Karpas-422 (cell line): ENCODE data around the gene GBP5. TPM values are rescaled to one million over a fixed set of nuclear protein-coding genes. Genes with fewer than 3 reads are reported as not detected.
"Not testable (repeated sequence)": the region's sequence is repeated elsewhere in the genome, so short reads cannot be mapped to it uniquely, and the experiment has no call there.

Experiments used
- DNase-seq: peaks from one replicate; pipeline ENCODE4 v3.0.0-alpha.2; 2015
- H2AFZ ChIP-seq: fragments of 200-600 bp; sonication (generic); 2 replicates; pipeline ENCODE4 v1.6.1; 2014; ENCODE audit warnings: antibody characterized with exemption, low read length, mixed read lengths
- H3K27ac ChIP-seq: fragments of 200-600 bp; sonication (generic); 2 replicates; pipeline ENCODE4 v1.5.1; 2014; ENCODE audit warnings: mild to moderate bottlenecking, low read length, moderate library complexity
- H3K27me3 ChIP-seq: fragments of 200-600 bp; sonication (generic); 2 replicates; pipeline ENCODE4 v1.6.1; 2014; ENCODE audit warnings: low read length, mixed read lengths
- H3K36me3 ChIP-seq: fragments of 200-600 bp; sonication (generic); 2 replicates; pipeline ENCODE4 v1.6.1; 2014; ENCODE audit warnings: low read length, mixed read lengths; ENCODE audit not compliant: insufficient read depth
- H3K4me1 ChIP-seq: fragments of 200-600 bp; sonication (generic); 2 replicates; pipeline ENCODE4 v1.6.1; 2014; ENCODE audit warnings: mild to moderate bottlenecking, low read length, mixed read lengths
- H3K4me2 ChIP-seq: fragments of 200-600 bp; sonication (generic); 2 replicates; pipeline ENCODE4 v1.6.1; 2014; ENCODE audit warnings: low read length, low read depth, mild to moderate bottlenecking; ENCODE audit not compliant: poor library complexity, severe bottlenecking
- H3K4me3 ChIP-seq: fragments of 200-600 bp; sonication (generic); 2 replicates; pipeline ENCODE4 v1.5.1; 2014; ENCODE audit warnings: mild to moderate bottlenecking, antibody characterized with exemption, low read length, mixed read lengths
- H3K79me2 ChIP-seq: fragments of 200-600 bp; sonication (generic); 2 replicates; pipeline ENCODE4 v1.6.1; 2014; ENCODE audit warnings: mild to moderate bottlenecking, low read length, mixed read lengths
- H3K9ac ChIP-seq: fragments of 200-600 bp; sonication (generic); 2 replicates; pipeline ENCODE4 v1.6.0; 2014; ENCODE audit warnings: low read length
- H3K9me2 ChIP-seq: fragments of 200-600 bp; sonication (generic), shearing (Covaris generic); replicated peaks from 2 replicates; pipeline ENCODE4 v1.6.0; 2014; ENCODE audit warnings: mild to moderate bottlenecking, low read length, moderate library complexity; ENCODE audit not compliant: insufficient read depth
- H3K9me3 ChIP-seq: fragments of 300-700, 200-600 bp; sonication (generic); 2 replicates; pipeline ENCODE4 v1.6.1; 2014; ENCODE audit warnings: low read length, mixed read lengths
- H4K20me1 ChIP-seq: fragments of 200-600 bp; sonication (generic); 2 replicates; pipeline ENCODE4 v1.6.1; 2014; ENCODE audit warnings: mild to moderate bottlenecking, antibody characterized with exemption, low read length, low read depth; ENCODE audit not compliant: insufficient read depth
- total RNA-seq: library from RNA; depleted of rRNA; stranded (reverse); fragments of >200 nt; shearing (Covaris generic); gene quantifications from 2 replicates; pipeline ENCODE4 v1.2.3, GENCODE V29; 2014; ENCODE audit warnings: low replicate concordance

The GBP5 gene
- total RNA-seq, 1 experiment from 2014 or later = not detected

- Histone ChIP-seq H3K9ac (no peak overlapping the region), H4K20me1 (no peaks in the 10 kb centered on the region), H2AFZ (no peak overlapping the region), H3K79me2 (no peaks in the 10 kb centered on the region), H3K9me3 (no peaks in the 10 kb centered on the region), H3K36me3 (no peaks in the 10 kb centered on the region), H3K4me2 (no peak overlapping the region), H3K4me1 (peaks cover 5% of the 10 kb centered on the region; the same call in 1 of the 2 replicates), H3K27ac (no peak overlapping the region), H3K4me3 (no peak overlapping the region), H3K27me3 (no peaks in the 10 kb centered on the region), H3K9me2 (no peaks in the 10 kb centered on the region)
- DNase-seq = no peak
Measured at GRCh38 chr1:89287181-89288050, 14.8 kb upstream of the GBP5 start.

- Histone ChIP-seq H2AFZ (no peak overlapping the region), H3K9ac (no peak overlapping the region), H3K79me2 (no peaks in the 10 kb centered on the region), H3K36me3 (no peaks in the 10 kb centered on the region), H3K27me3 (no peaks in the 10 kb centered on the region), H4K20me1 (no peaks in the 10 kb centered on the region), H3K4me2 (no peak overlapping the region), H3K9me2 (no peaks in the 10 kb centered on the region), H3K27ac (no peak overlapping the region), H3K9me3 (no peaks in the 10 kb centered on the region), H3K4me1 (peaks cover 5% of the 10 kb centered on the region; the same call in 1 of the 2 replicates), H3K4me3 (no peak overlapping the region)
- DNase-seq = no peak
Measured at GRCh38 chr1:89286549-89287180, 14.0 kb upstream of the GBP5 start.

- H2AFZ ChIP-seq = no peak overlapping the region
- peaks cover 5% of the 10 kb centered on the region; the same call in 1 of the 2 replicates for H3K4me1 ChIP-seq
- H3K4me3 ChIP-seq = no peak overlapping the region
- no peaks in the 10 kb centered on the region for H3K79me2 ChIP-seq
- no peaks in the 10 kb centered on the region for H3K9me2 ChIP-seq
- no peaks in the 10 kb centered on the region for H3K27me3 ChIP-seq
- H3K36me3 ChIP-seq = no peaks in the 10 kb centered on the region
- no peaks in the 10 kb centered on the region for H4K20me1 ChIP-seq
- no peak for DNase-seq
- H3K27ac ChIP-seq = no peak overlapping the region
- no peak overlapping the region for H3K9ac ChIP-seq
- H3K4me2 ChIP-seq = no peak overlapping the region
- no peaks in the 10 kb centered on the region for H3K9me3 ChIP-seq
Measured at GRCh38 chr1:89285745-89286380, 13.2 kb upstream of the GBP5 start.

- not testable (repeated sequence) for H3K27ac ChIP-seq, H3K9me3 ChIP-seq, H3K9ac ChIP-seq, H3K4me1 ChIP-seq, H3K79me2 ChIP-seq, H3K4me2 ChIP-seq, H3K27me3 ChIP-seq, H4K20me1 ChIP-seq, H2AFZ ChIP-seq, DNase-seq, H3K36me3 ChIP-seq, H3K9me2 ChIP-seq, H3K4me3 ChIP-seq
Measured at GRCh38 chr1:89284078-89284763, 11.6 kb upstream of the GBP5 start.

GRCh38 chr1:89280766-89281165, 8.1 kb upstream of the GBP5 start:
- no peak overlapping the region for H2AFZ ChIP-seq
- H3K4me2 ChIP-seq = no peak overlapping the region
- H3K9me3 ChIP-seq = no peaks in the 10 kb centered on the region
- peaks cover 5% of the 10 kb centered on the region; the same call in 1 of the 2 replicates for H3K4me1 ChIP-seq
- H3K4me3 ChIP-seq = no peak overlapping the region
- H3K36me3 ChIP-seq = no peaks in the 10 kb centered on the region
- no peak for DNase-seq
- H3K79me2 ChIP-seq = no peaks in the 10 kb centered on the region
- H3K27ac ChIP-seq = no peak overlapping the region
- H3K9ac ChIP-seq = no peak overlapping the region
- no peaks in the 10 kb centered on the region for H4K20me1 ChIP-seq
- no peaks in the 10 kb centered on the region for H3K9me2 ChIP-seq
- H3K27me3 ChIP-seq = no peaks in the 10 kb centered on the region

GRCh38 chr1:89279011-89279466, 6.4 kb upstream of the GBP5 start:
- no peaks in the 10 kb centered on the region for H4K20me1 ChIP-seq
- no peaks in the 10 kb centered on the region for H3K9me3 ChIP-seq
- H3K27me3 ChIP-seq = no peaks in the 10 kb centered on the region
- no peak overlapping the region for H3K4me2 ChIP-seq
- no peak overlapping the region for H3K27ac ChIP-seq
- H3K79me2 ChIP-seq = no peaks in the 10 kb centered on the region
- H3K36me3 ChIP-seq = no peaks in the 10 kb centered on the region
- H3K9me2 ChIP-seq = no peaks in the 10 kb centered on the region
- H3K4me3 ChIP-seq = no peak overlapping the region
- H2AFZ ChIP-seq = no peak overlapping the region
- DNase-seq = no peak
- H3K9ac ChIP-seq = no peak overlapping the region
- peaks cover 2% of the 10 kb centered on the region; the same call in 1 of the 2 replicates for H3K4me1 ChIP-seq

GRCh38 chr1:89277725-89278124, 5.1 kb upstream of the GBP5 start:
- Histone ChIP-seq H3K9me3 (no peaks in the 10 kb centered on the region), H4K20me1 (no peaks in the 10 kb centered on the region), H3K4me3 (no peak overlapping the region), H2AFZ (no peak overlapping the region), H3K9me2 (no peaks in the 10 kb centered on the region), H3K4me2 (no peak overlapping the region), H3K9ac (no peak overlapping the region), H3K36me3 (no peaks in the 10 kb centered on the region), H3K27me3 (no peaks in the 10 kb centered on the region), H3K27ac (no peak overlapping the region), H3K79me2 (no peaks in the 10 kb centered on the region), H3K4me1 (no peaks in the 10 kb centered on the region)
- no peak for DNase-seq

GRCh38 chr1:89276690-89277089, 4.0 kb upstream of the GBP5 start:
- Histone ChIP-seq H3K4me1 (no peaks in the 10 kb centered on the region), H3K4me2 (no peak overlapping the region), H2AFZ (no peak overlapping the region), H3K36me3 (no peaks in the 10 kb centered on the region), H4K20me1 (no peaks in the 10 kb centered on the region), H3K79me2 (no peaks in the 10 kb centered on the region), H3K9ac (no peak overlapping the region), H3K27ac (no peak overlapping the region), H3K27me3 (no peaks in the 10 kb centered on the region), H3K9me3 (no peaks in the 10 kb centered on the region), H3K9me2 (no peaks in the 10 kb centered on the region), H3K4me3 (no peak overlapping the region)
- DNase-seq = no peak
